ENCODE results near the gene COL8A2. TPM values are rescaled to one million over a fixed set of nuclear protein-coding genes. Genes with fewer than 3 reads are reported as not detected.

The COL8A2 gene
- total RNA-seq, 1 donor from 2014 or later, result 0.10 TPM

DNA sequence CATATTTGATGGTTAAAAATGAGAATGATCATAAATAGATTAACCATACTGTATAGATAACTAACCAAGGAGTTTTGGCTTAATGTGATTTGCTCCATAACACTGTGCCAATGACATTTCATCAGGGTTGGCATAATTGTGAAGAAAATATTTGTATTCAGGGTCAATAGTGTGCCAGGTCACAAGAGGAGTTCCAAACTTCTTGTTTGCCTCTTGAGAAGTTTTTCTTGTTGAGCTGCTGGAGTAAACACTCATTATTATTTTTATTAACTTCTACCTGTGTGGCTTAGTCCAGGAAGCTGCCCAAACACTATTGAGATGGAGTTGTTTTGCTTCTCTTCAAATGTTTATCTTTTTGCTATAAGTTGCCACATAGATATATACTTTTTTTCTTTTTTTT, 38.4 kb upstream of the COL8A2 start:
- DNase-seq (ENCODE audit: low spot score, unreplicated experiment), result no peak
- Mint-ChIP-seq H3K4me3 (ENCODE audit: low read depth) (no peak overlapping the region), H3K27ac (no peak overlapping the region), H3K4me1 (ENCODE audit: low read depth) (peaks cover 21% of the 10 kb centered on the region), H3K36me3 (ENCODE audit: insufficient read depth) (peaks cover 15% of the 10 kb centered on the region), H3K9me3 (ENCODE audit: low read depth) (no peaks in the 10 kb centered on the region), H3K27me3 (no peaks in the 10 kb centered on the region)
- TF ChIP-seq, protein P1, sequence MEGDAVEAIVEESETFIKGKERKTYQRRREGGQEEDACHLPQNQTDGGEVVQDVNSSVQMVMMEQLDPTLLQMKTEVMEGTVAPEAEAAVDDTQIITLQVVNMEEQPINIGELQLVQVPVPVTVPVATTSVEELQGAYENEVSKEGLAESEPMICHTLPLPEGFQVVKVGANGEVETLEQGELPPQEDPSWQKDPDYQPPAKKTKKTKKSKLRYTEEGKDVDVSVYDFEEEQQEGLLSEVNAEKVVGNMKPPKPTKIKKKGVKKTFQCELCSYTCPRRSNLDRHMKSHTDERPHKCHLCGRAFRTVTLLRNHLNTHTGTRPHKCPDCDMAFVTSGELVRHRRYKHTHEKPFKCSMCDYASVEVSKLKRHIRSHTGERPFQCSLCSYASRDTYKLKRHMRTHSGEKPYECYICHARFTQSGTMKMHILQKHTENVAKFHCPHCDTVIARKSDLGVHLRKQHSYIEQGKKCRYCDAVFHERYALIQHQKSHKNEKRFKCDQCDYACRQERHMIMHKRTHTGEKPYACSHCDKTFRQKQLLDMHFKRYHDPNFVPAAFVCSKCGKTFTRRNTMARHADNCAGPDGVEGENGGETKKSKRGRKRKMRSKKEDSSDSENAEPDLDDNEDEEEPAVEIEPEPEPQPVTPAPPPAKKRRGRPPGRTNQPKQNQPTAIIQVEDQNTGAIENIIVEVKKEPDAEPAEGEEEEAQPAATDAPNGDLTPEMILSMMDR (IDR thresholded peaks at IDR 0.05; ENCODE audit: unreplicated experiment), result no peak

DNA sequence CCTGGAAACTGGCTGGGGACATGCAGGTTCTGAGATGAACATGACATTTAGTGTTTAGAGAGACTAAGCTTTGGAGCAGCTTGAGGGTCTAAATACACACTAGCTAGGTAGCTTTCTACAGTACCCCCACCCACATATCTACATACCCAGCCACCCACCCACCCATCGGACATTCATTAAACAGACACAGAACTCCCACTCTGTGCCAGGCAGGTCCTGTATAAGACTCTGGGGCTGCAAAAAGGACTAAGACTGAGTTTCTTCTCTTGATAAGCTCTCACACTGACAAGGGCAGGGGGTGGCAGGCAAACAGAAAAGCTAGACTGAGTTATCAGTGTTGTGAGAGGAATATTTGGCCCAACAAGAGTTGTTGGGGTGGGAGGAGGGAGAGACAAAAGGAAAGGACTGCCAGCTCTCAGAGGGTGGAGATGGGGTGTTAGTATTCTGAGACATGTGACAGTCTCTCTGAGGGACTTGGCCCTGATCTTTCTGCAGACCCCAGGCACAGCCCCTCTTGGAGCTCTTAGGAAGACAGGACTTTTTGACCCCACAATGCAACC, 37.7 kb upstream of the COL8A2 start:
- no peaks in the 10 kb centered on the region for H3K27me3 Mint-ChIP-seq
- H3K4me3 Mint-ChIP-seq (ENCODE audit: low read depth), result no peak overlapping the region
- H3K9me3 Mint-ChIP-seq (ENCODE audit: low read depth), result no peaks in the 10 kb centered on the region
- H3K27ac Mint-ChIP-seq, result peak overlapping the region; percentile 69
- peaks cover 12% of the 10 kb centered on the region for H3K36me3 Mint-ChIP-seq (ENCODE audit: insufficient read depth)
- DNase-seq (ENCODE audit: low spot score, unreplicated experiment), result no peak
- H3K4me1 Mint-ChIP-seq (ENCODE audit: low read depth), result peaks cover 28% of the 10 kb centered on the region
- TF ChIP-seq, protein P1 (IDR thresholded peaks at IDR 0.05; ENCODE audit: unreplicated experiment), result no peak

DNA sequence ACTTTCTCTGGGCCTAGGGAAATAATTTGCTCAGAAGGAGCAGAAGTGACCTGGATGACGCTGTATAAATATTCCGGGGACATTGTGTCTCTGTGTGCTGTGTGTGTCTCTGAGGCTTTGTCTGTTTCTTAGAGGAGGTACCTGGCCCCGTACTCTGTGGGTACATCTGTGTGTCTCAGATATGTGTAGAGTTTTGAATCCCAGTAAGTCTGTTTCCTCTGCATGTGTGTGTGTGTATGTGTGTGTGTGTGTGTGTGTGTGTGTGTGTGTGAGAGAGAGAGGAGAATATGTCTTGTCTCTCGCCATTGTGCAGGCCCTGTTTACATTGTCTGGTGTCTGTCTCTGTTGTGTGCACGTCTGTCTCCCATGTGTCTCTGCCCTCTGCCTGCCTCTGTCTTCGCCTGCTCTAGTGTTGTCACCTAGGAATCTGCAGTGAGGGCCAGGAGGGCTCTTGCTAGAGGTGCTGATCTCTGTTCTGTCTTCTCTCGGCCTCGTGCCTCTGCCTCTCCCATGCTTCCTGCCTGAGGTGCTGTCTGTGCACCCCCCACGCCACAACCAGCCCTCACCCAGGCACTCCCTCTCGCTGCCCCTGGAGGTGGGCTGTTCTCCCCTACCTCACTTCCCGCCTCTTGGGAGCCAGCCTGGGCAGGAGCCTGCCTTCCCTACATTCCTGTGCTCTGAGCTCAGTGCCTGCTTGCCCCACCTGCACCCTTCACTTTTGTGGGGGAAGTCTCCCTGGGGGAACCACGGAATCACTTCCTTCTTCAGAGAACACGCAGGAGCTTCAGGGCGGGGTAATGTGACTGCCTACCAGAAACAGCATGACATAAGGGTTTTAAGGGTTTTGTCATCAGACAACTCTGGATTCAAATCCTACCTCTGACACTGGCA, 36.9 kb upstream of the COL8A2 start:
- TF ChIP-seq, protein P1 (IDR thresholded peaks at IDR 0.05; ENCODE audit: unreplicated experiment), result no peak
- no peaks in the 10 kb centered on the region for H3K9me3 Mint-ChIP-seq (ENCODE audit: low read depth)
- peaks cover 9% of the 10 kb centered on the region for H3K36me3 Mint-ChIP-seq (ENCODE audit: insufficient read depth)
- peaks cover 35% of the 10 kb centered on the region for H3K4me1 Mint-ChIP-seq (ENCODE audit: low read depth)
- no peaks in the 10 kb centered on the region for H3K27me3 Mint-ChIP-seq
- no peak for DNase-seq (ENCODE audit: low spot score, unreplicated experiment)
- H3K27ac Mint-ChIP-seq, result peak overlapping the region; percentile 69
- no peak overlapping the region for H3K4me3 Mint-ChIP-seq (ENCODE audit: low read depth)

DNA sequence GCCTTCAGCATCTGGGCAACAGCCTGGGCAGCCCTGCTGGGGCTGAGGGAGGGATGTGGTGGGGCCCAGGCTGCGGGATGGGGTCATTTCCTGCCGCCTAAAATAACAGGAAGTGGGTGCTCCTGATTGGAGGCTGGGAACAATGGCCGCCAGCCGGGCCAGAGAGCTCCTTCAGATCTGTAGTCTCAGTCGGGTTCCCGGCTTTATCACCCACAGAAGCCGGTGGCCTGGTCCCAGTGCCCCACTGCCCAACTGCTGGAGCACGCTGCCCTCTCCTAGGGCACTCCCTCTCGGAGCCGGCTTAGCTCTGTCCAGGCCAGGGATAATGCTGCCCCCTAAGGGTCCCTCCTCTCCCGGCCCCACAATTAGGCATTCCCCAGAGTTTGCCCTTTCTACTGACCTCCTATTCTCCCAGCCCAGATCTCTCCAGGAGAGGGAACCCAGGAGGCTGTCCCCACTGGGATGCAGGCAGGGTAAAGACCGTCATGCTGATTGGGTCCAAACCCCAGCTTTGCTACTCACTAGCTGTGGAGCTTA, 36.0 kb upstream of the COL8A2 start:
- Mint-ChIP-seq H3K4me1 (ENCODE audit: low read depth) (peaks cover 35% of the 10 kb centered on the region), H3K9me3 (ENCODE audit: low read depth) (no peaks in the 10 kb centered on the region), H3K4me3 (ENCODE audit: low read depth) (peak overlapping the region; percentile 58), H3K27ac (peak overlapping the region; percentile 38), H3K36me3 (ENCODE audit: insufficient read depth) (peaks cover 6% of the 10 kb centered on the region), H3K27me3 (no peaks in the 10 kb centered on the region)
- TF ChIP-seq, protein P1 (IDR thresholded peaks at IDR 0.05; ENCODE audit: unreplicated experiment), result peak; percentile 42
- no peak for DNase-seq (ENCODE audit: low spot score, unreplicated experiment)

DNA sequence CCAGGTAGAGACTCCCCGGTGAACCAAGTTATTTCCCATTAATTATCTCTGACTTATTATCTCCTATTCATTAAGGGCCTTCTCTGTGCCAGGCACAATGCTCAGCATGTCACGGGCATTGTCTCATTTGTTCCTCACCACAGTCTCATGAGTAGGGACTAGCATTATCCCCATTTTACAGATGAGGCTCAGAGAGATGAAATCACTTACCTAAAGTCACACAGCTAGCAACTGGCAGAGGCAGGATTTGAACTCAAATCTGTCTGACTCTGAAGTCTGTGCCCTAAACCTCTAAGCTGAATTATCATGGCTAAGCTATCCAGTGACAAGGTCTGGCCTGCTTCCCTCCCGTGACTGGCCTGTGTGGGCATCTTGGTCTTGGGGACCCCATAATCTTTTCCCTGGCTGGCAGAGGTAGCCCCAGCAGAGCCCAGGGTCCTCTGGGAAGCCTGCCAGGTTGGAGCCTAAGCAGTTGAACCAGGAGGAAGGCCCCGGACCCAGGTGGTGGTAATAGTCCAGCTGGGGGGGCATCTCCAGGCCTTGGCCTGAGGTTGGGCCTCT, 35.4 kb upstream of the COL8A2 start:
- Mint-ChIP-seq H3K9me3 (ENCODE audit: low read depth) (no peaks in the 10 kb centered on the region), H3K36me3 (ENCODE audit: insufficient read depth) (peaks cover 6% of the 10 kb centered on the region), H3K4me1 (ENCODE audit: low read depth) (peaks cover 35% of the 10 kb centered on the region), H3K27ac (peak overlapping the region; percentile 20), H3K4me3 (ENCODE audit: low read depth) (no peak overlapping the region), H3K27me3 (no peaks in the 10 kb centered on the region)
- TF ChIP-seq, protein P1 (IDR thresholded peaks at IDR 0.05; ENCODE audit: unreplicated experiment), result no peak
- DNase-seq (ENCODE audit: low spot score, unreplicated experiment), result no peak

Measured in progenitor cell of endocrine pancreas (in vitro differentiated cells).